Measurements from ENCODE around the gene RHOBTB1. TPM values are rescaled to one million over a fixed set of nuclear protein-coding genes. Genes with fewer than 3 reads are reported as not detected.

RHOBTB1 gene
- polyA plus RNA-seq, 4 donors = 65.8 to 89.5 (median 79.3) TPM

DNA sequence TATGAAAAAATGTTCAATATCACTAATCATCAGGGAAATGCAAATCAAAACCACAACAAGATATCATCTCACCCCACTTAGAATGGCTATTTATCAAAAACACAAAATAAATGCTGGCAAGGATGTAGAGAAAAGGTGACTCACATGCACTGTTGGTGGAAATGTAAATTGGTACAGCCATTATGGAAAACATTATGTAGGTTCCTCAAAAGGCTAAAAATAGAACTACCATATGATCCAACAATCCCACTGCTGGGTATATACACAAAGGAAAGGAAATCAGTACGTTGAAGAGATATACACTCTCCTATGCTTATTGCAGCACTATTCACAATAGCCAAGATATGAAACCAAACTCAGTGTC is 115.5 kb downstream of the RHOBTB1 start:
- no peak for DNase-seq (ENCODE audit: low read depth in 4 of 4, low spot score in 2 of 4)

DNA sequence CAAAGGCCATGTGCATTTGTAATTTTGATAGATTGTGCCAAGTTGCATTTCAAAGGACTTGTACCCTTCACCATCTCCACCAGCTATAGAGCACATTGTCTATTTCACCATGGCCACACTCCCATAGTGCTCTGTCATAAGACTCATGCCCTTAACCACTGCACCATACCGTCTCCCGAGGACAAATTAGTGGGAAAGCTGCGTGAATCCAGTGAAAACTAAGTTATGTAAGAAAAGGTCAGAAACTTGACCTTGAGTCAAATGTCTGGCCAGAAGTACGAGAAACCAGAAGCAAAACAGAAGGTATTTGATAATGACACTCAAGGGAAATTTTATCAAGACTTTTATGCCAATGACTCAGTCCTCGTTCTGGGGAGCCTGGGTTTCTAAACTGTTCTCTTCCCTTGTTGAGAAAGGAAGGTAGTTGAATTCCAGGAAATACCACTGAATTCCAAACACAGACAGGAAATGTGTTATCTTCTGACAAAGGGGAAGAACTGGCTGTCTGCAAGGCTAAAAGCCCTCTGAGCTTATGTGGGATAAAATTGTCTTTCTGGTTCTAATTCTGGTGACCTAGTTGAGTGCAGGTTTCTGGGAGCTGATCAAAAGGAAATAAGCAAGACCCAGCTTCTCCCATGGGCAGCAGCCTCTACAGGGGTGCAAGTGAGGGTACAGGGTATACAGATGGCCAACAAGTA is 116.0 kb downstream of the RHOBTB1 start:
- no peak for DNase-seq (ENCODE audit: low read depth in 4 of 4, low spot score in 2 of 4)

DNA sequence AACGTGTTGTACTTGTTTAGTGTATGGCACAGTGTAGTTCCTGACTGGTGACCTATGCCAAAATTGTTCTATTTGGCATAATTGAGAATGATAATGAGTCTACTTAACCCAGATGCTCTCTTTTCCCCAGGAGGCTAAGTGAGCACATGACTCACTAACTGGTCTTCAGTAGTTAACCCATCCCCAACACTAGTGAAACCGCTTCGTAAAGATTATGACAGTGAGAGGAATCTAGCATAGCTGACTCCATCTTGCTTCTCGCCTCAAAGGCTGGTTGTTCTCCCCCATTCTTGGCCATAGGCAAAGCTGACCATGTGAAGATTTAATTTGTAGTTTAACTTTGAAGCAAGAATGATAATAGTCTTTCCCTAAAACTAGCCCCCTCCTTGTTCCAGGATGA is 118.5 kb downstream of the RHOBTB1 start:
- no peak for DNase-seq (ENCODE audit: low read depth in 4 of 4, low spot score in 2 of 4)

DNA sequence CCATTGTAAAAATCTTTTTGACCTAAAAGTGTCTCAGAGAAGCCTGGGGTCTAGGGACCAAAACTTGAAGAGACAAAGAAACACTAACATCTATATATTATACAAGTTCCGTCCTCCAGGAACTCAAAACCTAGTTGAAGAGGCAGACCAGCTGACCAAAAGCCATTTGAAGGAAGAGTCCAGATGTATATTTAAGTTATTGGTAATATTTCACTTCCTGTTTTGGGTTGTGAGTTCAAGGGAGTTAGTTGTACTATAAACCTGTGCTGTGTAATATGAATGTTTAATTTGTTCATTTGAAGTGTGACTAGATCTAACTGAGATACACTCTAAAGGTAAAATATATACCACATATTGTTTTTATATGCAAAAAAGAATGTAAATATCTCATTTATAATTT is 120.7 kb downstream of the RHOBTB1 start:
- no peak for DNase-seq (ENCODE audit: low read depth in 4 of 4, low spot score in 2 of 4)

DNA sequence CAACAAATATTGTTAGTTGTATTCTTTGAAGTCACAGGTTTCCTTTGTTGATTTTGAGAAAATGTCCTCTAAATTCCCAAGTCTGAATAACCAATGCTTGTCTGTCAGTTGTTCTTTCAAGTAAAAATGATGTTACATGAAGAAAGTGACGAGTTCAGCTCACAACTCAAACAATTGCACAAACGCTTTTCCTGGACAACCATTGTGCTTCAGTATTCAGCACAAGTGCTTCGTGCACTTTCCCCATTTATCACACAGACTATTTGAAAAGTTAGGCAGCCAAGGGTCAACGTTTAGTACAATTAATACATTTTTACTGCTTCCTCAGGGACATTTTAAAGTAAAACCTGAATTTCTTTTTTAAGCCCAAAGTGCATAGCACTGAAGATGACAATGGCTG is 121.2 kb downstream of the RHOBTB1 start:
- no peak for DNase-seq (ENCODE audit: low read depth in 4 of 4, low spot score in 2 of 4)

DNA sequence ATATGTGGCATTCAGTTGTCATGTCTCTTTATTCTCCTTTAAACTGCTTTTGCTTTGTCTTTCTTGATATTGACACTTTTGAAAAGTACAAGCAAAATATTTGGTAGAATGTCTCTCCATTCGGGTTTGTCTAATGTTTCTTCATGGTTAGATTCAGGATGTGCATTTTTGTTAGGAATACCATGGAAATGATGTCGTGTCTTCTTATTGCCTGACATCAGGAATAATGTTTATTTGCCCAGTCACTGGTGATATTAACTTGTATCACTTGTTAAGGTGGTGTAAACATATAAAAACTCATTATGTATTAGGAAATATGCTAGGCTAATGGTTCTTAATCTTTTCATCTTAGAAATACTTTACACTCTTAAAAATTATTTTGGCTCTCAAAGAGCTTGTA is 122.3 kb downstream of the RHOBTB1 start:
- no peak for DNase-seq (ENCODE audit: low read depth in 4 of 4, low spot score in 2 of 4)

DNA sequence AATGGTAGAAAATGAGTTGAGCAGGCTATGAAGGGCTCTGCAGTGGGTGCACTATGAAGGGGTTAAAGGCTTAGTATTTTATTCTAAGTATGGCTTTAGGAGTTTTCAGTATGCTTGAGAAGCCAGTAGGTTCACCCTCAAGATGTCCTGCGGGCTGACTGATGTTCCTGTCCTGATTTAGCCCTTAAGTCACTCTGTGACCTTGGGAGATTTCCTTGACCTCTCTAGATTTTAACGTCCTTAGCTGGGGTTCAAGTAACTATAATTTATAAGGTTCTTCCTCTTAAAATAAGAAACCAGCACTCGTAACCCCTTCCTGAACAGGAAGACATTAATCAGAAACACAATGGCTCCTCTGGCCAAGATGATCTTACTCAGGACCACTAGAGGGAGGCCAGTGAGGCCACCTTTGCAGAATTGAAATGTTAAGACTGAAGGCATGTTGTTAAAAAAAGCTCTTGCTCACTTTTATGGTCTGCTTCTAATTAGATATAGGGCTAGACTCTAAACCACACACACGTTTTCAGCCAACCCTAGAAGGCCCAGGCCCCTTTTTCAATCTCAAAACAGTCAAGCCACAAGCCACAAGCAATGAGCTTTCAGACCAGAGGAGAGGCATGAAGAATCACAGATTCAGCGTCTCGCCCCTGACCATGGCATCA is 123.8 kb downstream of the RHOBTB1 start:
- no peak for DNase-seq (ENCODE audit: low read depth in 4 of 4, low spot score in 2 of 4)

Other genes with a start within 250 kb of the RHOBTB1 start
- gene CDK1, start 165.7 kb downstream of the RHOBTB1 start, polyA plus RNA-seq (ENCODE audit: insufficient read length in 4 of 4) = 10 to 100 TPM; 64.8 to 80.2 (median 72.3) TPM

Measured in left renal cortex interstitium (tissue), 4 donors.